BE2C (cell line): Measurements from ENCODE around the gene ASIC5.

Experiments used
- DNase-seq: peaks from one replicate; pipeline ENCODE4 v3.0.0-alpha.2; 2020
- H3K27me3 ChIP-seq: fragments of 250-450 bp; sonication (Bioruptor Pico); 2 replicates; pipeline ENCODE4 v1.5.1; 2020; ENCODE audit warnings: mild to moderate bottlenecking
- H3K36me3 ChIP-seq: fragments of 250-450 bp; sonication (Bioruptor Pico); 2 replicates; pipeline ENCODE4 v1.5.1; 2020; ENCODE audit warnings: mild to moderate bottlenecking
- H3K4me1 ChIP-seq: fragments of 250-450 bp; sonication (Bioruptor Pico); 2 replicates; pipeline ENCODE4 v1.5.1; 2020
- H3K4me3 ChIP-seq: 2 replicates; pipeline ENCODE4 v1.5.1; 2011; ENCODE audit warnings: low read depth, low read length
- H3K9me3 ChIP-seq: fragments of 250-450 bp; sonication (Bioruptor Pico); 2 replicates; pipeline ENCODE4 v1.5.1; 2020
- TF ChIP-seq, protein P1 (sequence below): IDR thresholded peaks from 2 replicates; pipeline ENCODE4 v1.5.1; 2012; ENCODE audit warnings: mild to moderate bottlenecking, low read depth, low read length

The ASIC5 gene

DNA sequence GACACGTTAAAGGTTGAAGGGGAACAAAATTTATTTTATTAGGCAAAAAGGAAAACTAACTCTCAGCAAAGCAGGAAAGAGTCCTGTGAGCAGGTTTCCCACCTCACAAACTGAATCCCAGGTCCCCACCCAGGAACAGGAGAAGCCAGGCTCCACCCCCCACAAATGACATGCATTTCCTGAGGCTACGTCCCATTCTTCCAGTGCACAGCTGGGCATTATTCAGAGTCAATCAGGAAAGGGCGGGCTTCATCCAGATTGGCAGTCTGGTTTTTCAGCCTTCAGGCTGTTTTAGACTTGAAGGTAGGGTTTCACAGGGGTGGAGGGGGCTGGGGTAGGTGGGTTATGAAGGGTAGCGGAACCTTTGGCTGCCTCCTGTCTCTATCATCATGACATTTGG, 11.9 kb upstream of the ASIC5 start:
- DNase-seq, result no peak
- no peaks in the 10 kb centered on the region for H3K36me3 ChIP-seq
- TF ChIP-seq, protein P1, sequence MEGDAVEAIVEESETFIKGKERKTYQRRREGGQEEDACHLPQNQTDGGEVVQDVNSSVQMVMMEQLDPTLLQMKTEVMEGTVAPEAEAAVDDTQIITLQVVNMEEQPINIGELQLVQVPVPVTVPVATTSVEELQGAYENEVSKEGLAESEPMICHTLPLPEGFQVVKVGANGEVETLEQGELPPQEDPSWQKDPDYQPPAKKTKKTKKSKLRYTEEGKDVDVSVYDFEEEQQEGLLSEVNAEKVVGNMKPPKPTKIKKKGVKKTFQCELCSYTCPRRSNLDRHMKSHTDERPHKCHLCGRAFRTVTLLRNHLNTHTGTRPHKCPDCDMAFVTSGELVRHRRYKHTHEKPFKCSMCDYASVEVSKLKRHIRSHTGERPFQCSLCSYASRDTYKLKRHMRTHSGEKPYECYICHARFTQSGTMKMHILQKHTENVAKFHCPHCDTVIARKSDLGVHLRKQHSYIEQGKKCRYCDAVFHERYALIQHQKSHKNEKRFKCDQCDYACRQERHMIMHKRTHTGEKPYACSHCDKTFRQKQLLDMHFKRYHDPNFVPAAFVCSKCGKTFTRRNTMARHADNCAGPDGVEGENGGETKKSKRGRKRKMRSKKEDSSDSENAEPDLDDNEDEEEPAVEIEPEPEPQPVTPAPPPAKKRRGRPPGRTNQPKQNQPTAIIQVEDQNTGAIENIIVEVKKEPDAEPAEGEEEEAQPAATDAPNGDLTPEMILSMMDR, result no peak
- no peaks in the 10 kb centered on the region for H3K9me3 ChIP-seq
- no peaks in the 10 kb centered on the region for H3K4me1 ChIP-seq
- H3K4me3 ChIP-seq, result no peak overlapping the region
- H3K27me3 ChIP-seq, result no peaks in the 10 kb centered on the region

DNA sequence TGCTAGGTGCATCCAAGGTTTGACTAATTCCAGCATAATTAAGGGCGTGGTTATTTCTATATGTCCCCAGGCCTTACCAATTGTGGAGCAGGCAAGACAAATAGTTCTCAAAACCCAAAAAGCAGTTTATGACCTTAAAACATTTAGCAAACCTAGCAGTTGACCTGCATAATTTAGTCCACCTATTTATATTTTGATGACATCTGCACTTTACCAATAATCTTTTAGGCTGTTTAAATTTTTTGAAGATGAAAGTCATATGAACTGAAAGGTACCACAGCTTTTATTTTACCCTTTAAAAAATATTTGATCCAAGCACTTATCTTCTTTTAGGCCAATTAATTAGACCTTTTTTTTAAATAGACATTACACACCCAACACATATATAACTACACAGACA, 9.8 kb upstream of the ASIC5 start:
- Histone ChIP-seq H3K4me3 (no peak overlapping the region), H3K36me3 (no peaks in the 10 kb centered on the region)
- DNase-seq, result no peak

DNA sequence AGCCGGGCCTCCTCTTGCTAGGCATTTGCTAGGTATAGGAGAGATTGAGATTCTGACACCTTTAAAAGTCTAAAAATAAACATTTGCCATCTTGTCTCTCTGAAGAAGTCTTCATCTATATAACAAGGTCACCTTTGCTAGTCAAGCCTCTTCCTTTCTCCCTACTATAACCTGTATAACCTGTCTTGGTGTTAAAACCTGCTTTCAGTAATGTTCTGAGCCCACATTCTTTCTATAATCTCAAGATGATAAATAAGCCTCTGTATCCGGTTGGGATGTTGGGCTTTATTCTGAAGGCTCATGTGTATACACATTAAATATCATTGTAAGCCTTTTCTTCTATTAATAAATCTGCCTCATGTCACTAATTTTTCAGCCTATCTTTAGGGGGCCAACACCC, 10.2 kb downstream of the ASIC5 start:
- Histone ChIP-seq H3K36me3 (no peaks in the 10 kb centered on the region), H3K27me3 (peaks cover 17% of the 10 kb centered on the region), H3K4me1 (no peaks in the 10 kb centered on the region), H3K4me3 (no peak overlapping the region), H3K9me3 (no peaks in the 10 kb centered on the region)
- DNase-seq, result no peak
- TF ChIP-seq, protein P1, result no peak

More for the DNA sequence above, 9.8 kb upstream of the ASIC5 start:
- TF ChIP-seq, protein P1, result no peak
- Histone ChIP-seq H3K27me3 (no peaks in the 10 kb centered on the region), H3K4me1 (no peaks in the 10 kb centered on the region), H3K9me3 (no peaks in the 10 kb centered on the region)

DNA sequence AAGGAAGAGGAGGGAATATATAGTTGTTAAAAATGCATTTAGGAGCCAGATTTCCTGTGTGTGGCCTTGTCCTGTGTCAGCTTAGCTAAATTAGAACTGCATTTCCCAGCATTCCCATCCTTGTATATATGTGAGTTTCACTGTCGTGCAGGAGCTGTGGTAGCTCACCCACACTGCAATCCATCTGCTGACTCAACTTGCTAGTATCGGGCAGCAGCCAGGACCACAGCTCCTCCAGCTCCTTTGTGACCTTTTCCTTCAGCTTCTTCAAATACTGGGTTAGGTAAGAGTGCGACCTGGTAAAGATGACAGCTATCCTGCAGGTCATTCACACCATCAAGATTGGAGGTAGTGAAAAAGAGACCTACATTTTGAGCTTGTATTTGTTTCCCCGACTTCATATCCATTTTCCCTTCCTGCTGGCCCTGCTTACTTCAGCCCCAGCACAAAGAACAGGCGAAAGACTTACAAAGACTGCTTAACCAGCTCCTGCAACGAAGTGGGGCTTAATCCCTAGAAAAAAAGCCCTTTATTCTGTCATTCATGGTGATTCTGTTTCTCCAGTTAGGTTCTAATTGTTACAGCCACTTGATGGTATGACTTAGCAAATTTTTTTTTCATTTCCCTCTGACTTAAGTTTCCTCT, 11.4 kb downstream of the ASIC5 start:
- Histone ChIP-seq H3K27me3 (peaks cover 17% of the 10 kb centered on the region), H3K9me3 (no peaks in the 10 kb centered on the region), H3K4me1 (no peaks in the 10 kb centered on the region), H3K36me3 (no peaks in the 10 kb centered on the region), H3K4me3 (no peak overlapping the region)
- DNase-seq, result no peak
- TF ChIP-seq, protein P1, result no peak

DNA sequence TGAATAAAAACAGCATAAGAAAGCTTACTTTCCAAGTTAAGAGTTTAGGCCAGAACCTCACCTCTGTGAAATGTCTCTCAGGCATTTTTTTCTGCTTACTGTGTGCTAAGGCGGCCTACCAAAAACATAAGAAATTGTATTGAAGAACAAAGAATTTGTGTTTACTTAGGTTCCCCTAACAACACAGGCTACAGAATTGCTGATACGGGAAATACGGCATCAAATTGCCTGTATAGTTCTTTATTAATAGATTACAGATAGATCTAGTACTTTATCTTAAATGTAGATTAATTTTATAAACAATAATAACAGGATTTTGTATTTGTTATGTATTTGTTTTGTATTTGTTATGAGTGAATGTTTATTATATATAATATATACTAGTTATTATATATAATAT, 12.9 kb downstream of the ASIC5 start:
- Histone ChIP-seq H3K9me3 (no peaks in the 10 kb centered on the region), H3K4me1 (no peaks in the 10 kb centered on the region), H3K4me3 (no peak overlapping the region), H3K36me3 (no peaks in the 10 kb centered on the region), H3K27me3 (peaks cover 17% of the 10 kb centered on the region)
- DNase-seq, result no peak
- TF ChIP-seq, protein P1, result no peak

DNA sequence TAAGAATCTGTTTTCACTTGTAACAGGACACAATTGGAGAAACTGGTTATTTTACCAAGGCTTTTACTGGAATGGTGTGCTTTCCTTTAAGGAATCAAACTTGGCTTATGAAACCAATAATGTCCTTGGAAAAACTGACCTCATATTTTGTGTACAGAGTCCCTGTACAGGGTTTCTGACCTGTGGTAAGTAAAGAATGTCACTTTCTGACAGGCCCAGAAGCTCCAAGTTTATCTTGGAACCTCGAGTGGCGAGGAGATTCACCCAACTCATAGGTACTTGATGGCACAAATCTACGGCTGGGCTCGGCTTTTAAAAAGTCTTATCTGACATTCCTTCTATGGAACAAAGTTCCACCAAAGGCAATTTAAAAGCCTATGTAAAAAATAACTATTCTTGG, 17.0 kb downstream of the ASIC5 start:
- no peaks in the 10 kb centered on the region for H3K9me3 ChIP-seq
- no peak overlapping the region for H3K4me3 ChIP-seq
- TF ChIP-seq, protein P1, result no peak
- DNase-seq, result no peak
- no peaks in the 10 kb centered on the region for H3K36me3 ChIP-seq
- H3K27me3 ChIP-seq, result peaks cover under 1% of the 10 kb centered on the region; the same call in 1 of the 2 replicates
- H3K4me1 ChIP-seq, result no peaks in the 10 kb centered on the region
